Endothelial cell of umbilical vein (primary cell): ENCODE measurements around the gene NCKAP5. TPM values are rescaled to one million over a fixed set of nuclear protein-coding genes. Genes with fewer than 3 reads are reported as not detected.

Source experiments
- BruUV-seq: library from RNA; stranded (reverse); fragments of 400-500 nt; replicated peaks from 2 replicates; lab custom pipeline; 2021; lab: Mats Ljungman, UMichigan
- CTCF ChIA-PET: fragments of 300-600, 350-600 bp; sonication (Branson Sonifier 250); formaldehyde crosslinking; loops from one replicate; lab custom pipeline; 2021; ENCODE audit warnings: antibody characterized with exemption, inconsistent platforms; lab: Charles Lee
- POLR2A ChIA-PET: fragments of 300-600, 350-600 bp; sonication (Branson Sonifier 250); formaldehyde crosslinking; loops from one replicate; lab custom pipeline; 2021; ENCODE audit warnings: antibody characterized with exemption, inconsistent platforms; lab: Charles Lee
- DNase-seq: peaks from one replicate; pipeline ENCODE4 v3.0.0-alpha.2; 2011; ENCODE audit warnings: low read depth, low spot score
- FAIRE-seq: peaks from 2 replicates; lab custom pipeline; 2011; peaks lifted over from hg19 to GRCh38; lab: Jason Lieb, UNC
- H2AFZ ChIP-seq: 2 replicates; pipeline ENCODE4 v1.6.0; 2012; ENCODE audit warnings: low read depth, low read length, control low read depth, inconsistent platforms
- H3K27ac ChIP-seq: 2 replicates; pipeline ENCODE4 v1.5.1; 2011; ENCODE audit warnings: low read depth, mild to moderate bottlenecking, control low read depth, low read length, moderate library complexity; ENCODE audit not compliant: insufficient read depth
- H3K27me3 ChIP-seq, 2 experiments: 2 replicates each; pipeline versions ENCODE4 v1.6.0 to v1.6.1; 2011; ENCODE audit warnings: low read length in 2 of 2, mixed read lengths in 1 of 2; ENCODE audit not compliant: control insufficient read depth in 2 of 2, insufficient read depth in 2 of 2
- H3K36me3 ChIP-seq, 2 experiments: 2 replicates in 1 of 2; 3 replicates in 1 of 2; pipeline ENCODE4 v1.5.1; 2011; ENCODE audit warnings: low read length in 2 of 2, mild to moderate bottlenecking in 1 of 2, moderate library complexity in 1 of 2; ENCODE audit not compliant: control insufficient read depth in 2 of 2, insufficient read depth in 2 of 2; ENCODE audit errors: extremely low read depth in 1 of 2
- H3K4me1 ChIP-seq: 3 replicates; pipeline ENCODE4 v1.5.1; 2011; ENCODE audit warnings: mild to moderate bottlenecking, low read length; ENCODE audit not compliant: control insufficient read depth, insufficient read depth; ENCODE audit errors: extremely low read depth
- H3K4me2 ChIP-seq: 2 replicates; pipeline ENCODE4 v1.6.1; 2011; ENCODE audit warnings: low read length, control low read depth, mixed read lengths; ENCODE audit not compliant: insufficient read depth
- H3K4me3 ChIP-seq, 3 experiments: fragments of 200-600 bp in 1 of 3; sonication (generic), shearing (Covaris generic) in 1 of 3; replicated peaks in 1 of 3; 2 replicates each; pipeline ENCODE4 v1.5.1; 2011 to 2016; ENCODE audit warnings: control low read depth in 3 of 3, low read length in 3 of 3, mild to moderate bottlenecking in 2 of 3, inconsistent platforms in 1 of 3, low read depth in 1 of 3, moderate library complexity in 1 of 3; ENCODE audit not compliant: insufficient read depth in 1 of 3
- H3K79me2 ChIP-seq: 2 replicates; pipeline ENCODE4 v1.6.0; 2012; ENCODE audit warnings: low read length, inconsistent platforms; ENCODE audit not compliant: control insufficient read depth, insufficient read depth
- H3K9ac ChIP-seq: replicated peaks from 2 replicates; pipeline ENCODE3; 2011; ENCODE audit warnings: low read length, control low read depth; ENCODE audit not compliant: insufficient read depth; ENCODE audit errors: extremely low read depth
- H3K9me1 ChIP-seq: replicated peaks from 3 replicates; pipeline ENCODE4 v1.6.0; 2011; ENCODE audit warnings: mild to moderate bottlenecking, low read length; ENCODE audit not compliant: control insufficient read depth, insufficient read depth; ENCODE audit errors: extremely low read depth
- H3K9me3 ChIP-seq: replicated peaks from 2 replicates; pipeline ENCODE4 v1.5.1; 2012; ENCODE audit warnings: low read length, inconsistent platforms; ENCODE audit not compliant: control insufficient read depth, insufficient read depth
- H4K20me1 ChIP-seq: replicated peaks from 2 replicates; pipeline ENCODE3; 2011; ENCODE audit warnings: mild to moderate bottlenecking, low read length; ENCODE audit not compliant: control insufficient read depth, insufficient read depth; ENCODE audit errors: extremely low read depth
- CTCF ChIP-seq, 2 donors: IDR thresholded peaks; 1 replicate in 1 of 2; 2 replicates in 1 of 2; pipeline ENCODE4 v1.5.1; 2011; ENCODE audit warnings: low read length in 2 of 2, mild to moderate bottlenecking in 2 of 2, moderate library complexity in 2 of 2, control low read depth in 1 of 2, inconsistent platforms in 1 of 2, low read depth in 1 of 2; ENCODE audit not compliant: insufficient read depth in 1 of 2; ENCODE audit errors: extremely low read depth in 1 of 2
- EZH2 ChIP-seq: IDR thresholded peaks from 2 replicates; pipeline ENCODE4 v1.6.1; 2012; ENCODE audit warnings: borderline replicate concordance, low read depth, mild to moderate bottlenecking, moderate library complexity, low read length, inconsistent platforms; ENCODE audit not compliant: severe bottlenecking
- FOS ChIP-seq: IDR thresholded peaks from 2 replicates; pipeline ENCODE4 v1.6.1; 2011; ENCODE audit warnings: mild to moderate bottlenecking, low read length, moderate library complexity, borderline replicate concordance; ENCODE audit not compliant: insufficient read depth
- GATA2 ChIP-seq: IDR thresholded peaks from 2 replicates; pipeline ENCODE4 v1.7.0; 2011; ENCODE audit warnings: low read depth, mild to moderate bottlenecking, moderate library complexity, mixed read lengths, low read length; ENCODE audit not compliant: insufficient read length, insufficient read depth
- JUN ChIP-seq: IDR thresholded peaks from 2 replicates; pipeline ENCODE4 v1.6.1; 2011; ENCODE audit warnings: borderline replicate concordance, low read depth; ENCODE audit not compliant: insufficient read length, insufficient read depth
- MAX ChIP-seq: IDR thresholded peaks from 2 replicates; pipeline ENCODE4 v1.6.1; 2011; ENCODE audit not compliant: insufficient read depth, insufficient read length
- MYC ChIP-seq: IDR thresholded peaks from one replicate; pipeline ENCODE4 v1.6.1; 2011; ENCODE audit warnings: mild to moderate bottlenecking, low read depth, low read length
- POLR2A ChIP-seq: IDR thresholded peaks from 2 replicates; pipeline ENCODE4 v1.6.1; 2012; ENCODE audit warnings: low read depth, mild to moderate bottlenecking, control low read depth, low read length
- POLR2AphosphoS5 ChIP-seq: IDR thresholded peaks from 2 replicates; pipeline ENCODE4 v1.6.1; 2012; ENCODE audit warnings: low read depth, mild to moderate bottlenecking, control low read depth, low read length, moderate library complexity; ENCODE audit not compliant: insufficient read depth
- dilution Hi-C: fragments of 300-500 bp; cut with MboI; formaldehyde crosslinking; loops from one replicate; pipeline ENCODE4 v1.15.0; 2019; ENCODE audit warnings: low sequenced_read_pairs; ENCODE audit not compliant: extremely low pct_ligation_motif_present
- intact Hi-C: fragments of 100-400 bp; cut with micrococcal nuclease; formaldehyde crosslinking; loops from one replicate; pipeline ENCODE4 v1.10.0; 2022
- polyA plus RNA-seq, 4 experiments: library from polyadenylated mRNA; depleted of rRNA in 3 of 4; stranded (reverse) in 3 of 4; unstranded in 1 of 4; fragments of >200 nt; gene quantifications; 2 replicates each; pipeline versions ENCODE4 v1.2.1 to v1.2.3, GENCODE V29; 2011 to 2012; ENCODE audit warnings: missing spikeins in 1 of 4
- total RNA-seq: library from RNA; stranded (reverse); gene quantifications from 2 replicates; pipeline ENCODE4 v1.2.3, GENCODE V29; 2021

The NCKAP5 gene
- total and polyA plus RNA-seq, 2 donors (not counting 3 experiments of a cell fraction or from before 2014, with no cell fraction given): 0.47 to 3.3 TPM

- Histone ChIP-seq H3K9me1 (no peaks in the 10 kb centered on the region), H3K4me1 (peaks cover 4% of the 10 kb centered on the region), H3K9ac (no peak overlapping the region), H2AFZ (no peak overlapping the region), H3K79me2 (no peaks in the 10 kb centered on the region), H3K27ac (no peak overlapping the region), H3K4me2 (no peak overlapping the region), H3K27me3 (no peaks in the 10 kb centered on the region), H3K4me3 (no peak overlapping the region), H3K9me3 (no peaks in the 10 kb centered on the region), H3K36me3 (no peaks in the 10 kb centered on the region), H4K20me1 (no peaks in the 10 kb centered on the region)
- FAIRE-seq: no peak
- DNase-seq: no peak
- intact Hi-C loops (no loop called here), dilution Hi-C loops (no loop called here)
- no TSS peak for BruUV-seq
- ChIA-PET CTCF (no interaction called here), POLR2A (no interaction called here)
- TF ChIP-seq CTCF (IDR thresholded peaks at IDR 0.05; ENCODE audit: extremely low read depth in 1 of 2, insufficient read depth in 1 of 2, low read depth in 1 of 2, low read length in 2 of 2): no peak
- no peak for TF ChIP-seq MAX
- TF ChIP-seq JUN: no peak
- TF ChIP-seq EZH2: no peak
- TF ChIP-seq POLR2A: no peak
- no peak for TF ChIP-seq POLR2AphosphoS5
- TF ChIP-seq MYC: no peak
- no peak for TF ChIP-seq FOS
- no peak for TF ChIP-seq GATA2
Measured at GRCh38 chr2:133506996-133507395, 61.3 kb downstream of the NCKAP5 start.
